ENCODE data around the gene LMCD1. TPM values are rescaled to one million over a fixed set of nuclear protein-coding genes. Genes with fewer than 3 reads are reported as not detected.

The LMCD1 gene
- total and polyA plus RNA-seq, 2 of the 4 experiments (the other 2 are of a cell fraction), result 50.0 to 53.8 TPM

DNA sequence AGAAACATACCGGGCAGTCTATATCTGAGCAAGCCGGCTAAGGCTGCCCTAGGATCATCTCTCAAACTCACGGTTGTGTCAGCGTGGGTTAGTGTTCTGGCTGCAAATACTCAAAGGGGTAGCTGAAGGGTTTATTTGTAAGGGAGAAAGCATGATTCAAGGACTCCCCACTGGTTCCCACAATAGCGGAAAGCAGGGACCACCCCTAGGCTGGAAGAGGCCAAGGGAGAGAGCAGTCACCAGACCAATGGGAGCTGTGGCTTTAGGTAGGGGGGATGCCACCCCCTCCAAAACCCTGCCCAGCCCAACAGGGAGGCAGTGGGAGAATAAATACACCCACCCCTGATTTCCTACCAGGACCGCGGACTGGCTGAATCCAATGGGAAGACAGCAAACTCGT is 7.3 kb upstream of the LMCD1 start:
- TF ChIP-seq RAD21 (IDR thresholded peaks at IDR 0.05; ENCODE audit: low read length) (no peak), NFE2L2 (IDR thresholded peaks at IDR 0.05; ENCODE audit: low read depth, low read length) (no peak), CHD1 (IDR thresholded peaks at IDR 0.05; ENCODE audit: low read depth, low read length) (no peak), MXI1 (IDR thresholded peaks at IDR 0.05; ENCODE audit: borderline replicate concordance, low read depth, low read length) (no peak), BHLHE40 (IDR thresholded peaks at IDR 0.05; ENCODE audit: low read depth, low read length) (no peak), POLR2A (IDR thresholded peaks at IDR 0.05; ENCODE audit: low read depth, low read length) (no peak), CEBPB (IDR thresholded peaks at IDR 0.05; ENCODE audit: low read depth, low read length) (no peak)
- TF ChIP-seq, protein P1, sequence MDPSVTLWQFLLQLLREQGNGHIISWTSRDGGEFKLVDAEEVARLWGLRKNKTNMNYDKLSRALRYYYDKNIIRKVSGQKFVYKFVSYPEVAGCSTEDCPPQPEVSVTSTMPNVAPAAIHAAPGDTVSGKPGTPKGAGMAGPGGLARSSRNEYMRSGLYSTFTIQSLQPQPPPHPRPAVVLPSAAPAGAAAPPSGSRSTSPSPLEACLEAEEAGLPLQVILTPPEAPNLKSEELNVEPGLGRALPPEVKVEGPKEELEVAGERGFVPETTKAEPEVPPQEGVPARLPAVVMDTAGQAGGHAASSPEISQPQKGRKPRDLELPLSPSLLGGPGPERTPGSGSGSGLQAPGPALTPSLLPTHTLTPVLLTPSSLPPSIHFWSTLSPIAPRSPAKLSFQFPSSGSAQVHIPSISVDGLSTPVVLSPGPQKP (IDR thresholded peaks at IDR 0.05; ENCODE audit: borderline replicate concordance, low read depth, low read length), result no peak
- Histone ChIP-seq H3K36me3 (ENCODE audit: control insufficient read depth, insufficient read depth, low read length) (no peaks in the 10 kb centered on the region), H3K56ac (ENCODE audit: extremely low read depth, insufficient read depth, low read length) (no peak overlapping the region), H3K4me1 (ENCODE audit: control insufficient read depth, insufficient read depth, low read length) (peaks cover 15% of the 10 kb centered on the region), H2AK9ac (replicated peaks; ENCODE audit: low read depth, low read length, poor library complexity) (no peak overlapping the region), H3K27me3 (ENCODE audit: control insufficient read depth, insufficient read depth, low read length) (no peaks in the 10 kb centered on the region), H2AK5ac (ENCODE audit: low read depth, low read length) (no peak overlapping the region), H4K20me1 (ENCODE audit: insufficient read depth, low read length) (no peaks in the 10 kb centered on the region), H3K27ac (ENCODE audit: insufficient read depth, low read length) (no peak overlapping the region), H2BK15ac (ENCODE audit: low read depth, low read length) (0 out of 3 replicates have a peak overlapping the region, but pooled peaks have one; percentile 40), H3K4ac (ENCODE audit: low read depth, low read length) (no peak overlapping the region; the same call in 1 of the 2 replicates), H3K4me3 (ENCODE audit: insufficient read depth, low read depth, low read length) (no peak overlapping the region), H4K5ac (ENCODE audit: low read depth, low read length) (no peak overlapping the region), H4K91ac (ENCODE audit: insufficient read depth, low read depth, low read length) (no peak overlapping the region), H3K23ac (ENCODE audit: low read depth, low read length) (no peak overlapping the region), H2BK120ac (ENCODE audit: low read depth, low read length) (no peak overlapping the region), H3K4me2 (ENCODE audit: low read depth, low read length) (no peak overlapping the region), H4K8ac (ENCODE audit: low read depth in 2 of 2, low read length in 2 of 2) (no peak overlapping the region), H2BK5ac (ENCODE audit: low read depth, low read length, poor library complexity, severe bottlenecking) (no peak overlapping the region), H3K9me1 (ENCODE audit: insufficient read depth, low read length) (peaks cover 23% of the 10 kb centered on the region), H2AFZ (replicated peaks; ENCODE audit: low read length, poor library complexity) (no peak overlapping the region), H2BK20ac (ENCODE audit: low read depth, low read length) (no peak overlapping the region), H3K14ac (replicated peaks; ENCODE audit: low read depth, low read length) (no peak overlapping the region), H3K79me1 (ENCODE audit: low read depth in 1 of 2, low read length in 2 of 2) (0 out of 4 replicates have a peak, but pooled peaks cover 0 to 2% of the 10 kb centered on the region in 2 experiments), H3K9ac (ENCODE audit: low read depth, low read length) (no peak overlapping the region), H3K18ac (ENCODE audit: low read depth, low read length) (no peak overlapping the region), H3K9me3 (ENCODE audit: control insufficient read depth, insufficient read depth, low read length) (no peaks in the 10 kb centered on the region)
- in situ Hi-C loops (cut with MboI; ENCODE audit: low sequenced_read_pairs) (no loop called here), dilution Hi-C loops (cut with HindIII; ENCODE audit: low sequenced_read_pairs, unreplicated experiment) (no loop called here), intact Hi-C loops (cut with micrococcal nuclease) (no loop called here)
- no peak for ATAC-seq (ENCODE audit: low read depth)
- POLR2A ChIA-PET (ENCODE audit: unreplicated experiment), result interaction anchor here (0.6 kb wide), 1 partner anchor 237 kb away, joined by 3 read pairs; no protein-coding TSS in a partner anchor
- no TSS peak for BruUV-seq (replicated peaks)
- WGBS, 2 experiments (ENCODE audit: extremely low coverage in 2 of 2, insufficient read length in 1 of 2), result no CpG with 5 or more reads among the region's 8 CpGs
- CTCF ChIA-PET, result interaction anchor here (1.5 kb wide), 1 partner anchor 92 kb away, joined by 3 read pairs; no protein-coding TSS in a partner anchor
- no peak for DNase-seq

Measured in IMR-90 (cell line).